HS-27A (cell line): ENCODE results near the gene RBM28.
"Not testable (repeated sequence)": the region's sequence is repeated elsewhere in the genome, so short reads cannot be mapped to it uniquely, and the experiment has no call there.

Experiments
- DNase-seq: peaks from one replicate; pipeline ENCODE4 v3.0.0-alpha.2; 2012; ENCODE audit warnings: low read depth, missing footprints

The RBM28 gene

GRCh38 chr7:128280451-128280850 lies 63.3 kb downstream of the RBM28 start:
- DNase-seq, result not testable (repeated sequence)

GRCh38 chr7:128279124-128279713 lies 64.5 kb downstream of the RBM28 start:
- DNase-seq, result no peak

DNA sequence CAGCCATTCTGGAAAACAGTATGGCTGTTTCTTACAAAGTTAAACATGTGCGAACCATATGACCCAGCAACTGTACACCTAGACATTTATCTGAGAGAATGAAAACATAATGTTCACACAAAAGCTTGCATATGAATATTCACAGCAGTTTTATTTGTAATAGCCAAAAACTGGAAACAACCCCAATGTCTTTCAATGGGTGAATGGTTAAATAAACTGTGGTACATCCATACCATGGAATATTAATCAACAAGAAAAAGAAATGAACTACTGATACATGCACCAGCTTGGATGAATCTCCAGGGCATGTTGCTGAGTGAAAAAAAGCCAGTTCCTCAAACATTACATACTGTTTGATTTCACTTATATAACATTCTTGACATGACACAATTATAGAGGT lies 65.3 kb downstream of the RBM28 start:
- DNase-seq, result no peak

- no peak for DNase-seq
These were observed 68.0 kb downstream of the RBM28 start for GRCh38 chr7:128275681-128276080.

- DNase-seq, result no peak
These were observed 68.7 kb downstream of the RBM28 start for GRCh38 chr7:128274884-128275603.

- DNase-seq, result no peak
These were observed 69.3 kb downstream of the RBM28 start for GRCh38 chr7:128274246-128274883.

- DNase-seq, result no peak
These were observed 71.7 kb downstream of the RBM28 start for GRCh38 chr7:128271942-128272481.

GRCh38 chr7:128271471-128271941 lies 72.2 kb downstream of the RBM28 start:
- no peak for DNase-seq

DNA sequence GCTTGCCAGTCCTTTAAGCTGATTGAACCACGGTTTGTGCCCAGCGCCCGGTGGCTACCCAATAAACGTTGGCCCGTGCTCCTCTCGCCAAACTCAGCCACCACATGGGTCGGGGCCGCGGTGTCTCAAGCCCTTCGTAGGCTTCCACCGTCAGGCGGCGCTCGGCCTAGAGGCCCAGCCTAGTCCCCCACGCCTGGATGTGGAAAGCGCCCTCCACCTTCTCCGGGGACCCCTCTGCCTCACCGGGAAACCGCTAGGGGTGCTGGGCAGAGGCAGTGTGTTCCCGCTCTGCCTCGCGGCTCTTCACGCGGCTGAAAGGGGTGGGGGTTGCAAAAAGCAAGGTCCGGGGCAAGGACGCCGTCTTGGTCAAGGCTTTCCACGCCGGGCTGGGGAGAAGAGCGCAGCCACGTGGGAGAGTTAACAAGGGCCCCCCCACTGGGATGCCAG lies 72.9 kb downstream of the RBM28 start:
- no peak for DNase-seq

DNA sequence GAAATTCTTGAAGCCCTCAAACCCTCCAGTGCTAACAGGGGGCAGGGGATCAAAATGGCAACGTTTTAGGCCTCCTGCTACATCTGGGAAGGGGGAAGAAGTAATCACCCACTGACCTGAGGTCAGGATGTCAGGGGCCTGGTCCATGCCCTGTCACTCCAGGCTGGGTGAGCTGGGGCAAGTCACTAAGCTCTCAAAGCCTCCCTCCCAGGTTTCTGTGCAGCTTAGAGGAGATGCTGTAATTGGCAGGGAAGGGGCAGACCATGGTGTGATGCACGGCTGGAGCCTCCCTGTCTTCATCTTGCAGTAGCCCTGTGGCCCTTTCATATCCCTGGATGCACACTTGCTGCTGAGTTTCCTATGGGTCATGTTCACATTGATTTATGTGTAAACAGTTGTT lies 75.5 kb downstream of the RBM28 start:
- DNase-seq, result no peak

DNA sequence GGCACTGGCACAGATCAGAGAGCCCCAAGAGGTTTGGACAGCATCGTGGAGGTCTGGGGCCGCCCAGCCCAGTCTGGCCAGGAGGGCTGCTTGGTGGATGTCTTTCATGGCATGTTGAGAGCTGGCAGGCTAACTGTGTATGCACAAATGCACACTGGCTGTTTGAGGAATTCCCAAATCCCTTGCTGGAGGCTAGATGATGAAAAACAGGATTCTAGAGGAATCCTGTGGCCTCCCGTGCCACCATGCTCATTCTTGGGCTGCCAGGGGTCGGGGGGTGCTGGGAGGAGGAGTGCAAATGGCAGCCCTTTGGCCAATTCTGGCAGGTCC lies 76.1 kb downstream of the RBM28 start:
- DNase-seq, result no peak

DNA sequence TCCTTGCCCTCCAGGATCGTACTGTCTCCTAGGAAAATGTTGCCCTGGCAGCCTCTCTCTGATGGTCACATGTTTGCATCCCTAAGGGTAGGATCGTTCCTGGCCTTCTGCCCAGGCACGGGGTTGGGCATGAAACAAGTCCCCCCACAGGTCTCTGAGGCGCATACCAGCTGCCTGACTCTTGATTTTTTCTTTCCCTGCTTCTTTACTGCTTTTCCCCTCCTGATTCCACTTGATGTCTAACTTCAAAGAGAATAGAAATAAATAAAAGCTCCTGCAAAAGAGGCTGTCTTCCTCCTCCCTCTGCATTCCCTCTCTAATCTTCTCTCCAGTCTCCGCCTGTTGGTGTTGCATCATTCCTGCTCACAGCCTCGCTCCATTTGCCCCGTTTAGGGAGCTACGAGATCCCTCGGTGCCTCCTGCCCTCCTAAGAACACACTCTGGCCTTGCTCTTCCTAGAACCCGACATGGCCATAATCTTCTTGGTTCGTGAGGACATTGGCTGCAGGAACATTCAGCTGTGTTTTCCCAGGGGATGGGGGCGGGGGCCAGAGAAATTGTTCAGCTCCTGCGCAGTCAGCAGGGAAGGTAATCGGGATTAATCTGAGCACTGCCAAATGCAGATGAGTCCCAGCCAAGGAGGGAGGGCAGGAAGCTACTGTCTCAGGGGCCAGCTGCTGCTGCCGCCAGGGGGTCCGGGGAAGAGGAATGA lies 76.7 kb downstream of the RBM28 start:
- peak; percentile 23 for DNase-seq

DNA sequence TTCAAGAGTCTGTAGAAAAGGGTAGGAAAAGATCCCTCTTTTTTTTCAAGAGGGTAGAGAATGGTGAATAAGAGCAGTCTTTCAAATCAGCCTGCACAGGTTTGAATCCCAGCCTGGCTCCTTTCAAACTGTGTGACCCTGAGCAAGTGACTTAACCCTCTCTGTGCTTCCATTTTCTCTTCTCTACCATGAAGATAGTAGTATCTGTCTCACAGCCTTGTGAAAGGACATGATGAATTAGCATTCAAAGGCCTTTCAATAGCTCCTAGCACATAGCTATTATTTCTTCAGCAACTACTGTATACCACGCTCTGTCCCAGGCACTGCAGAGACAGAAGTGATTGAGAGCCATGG lies 77.2 kb downstream of the RBM28 start:
- no peak for DNase-seq

DNA sequence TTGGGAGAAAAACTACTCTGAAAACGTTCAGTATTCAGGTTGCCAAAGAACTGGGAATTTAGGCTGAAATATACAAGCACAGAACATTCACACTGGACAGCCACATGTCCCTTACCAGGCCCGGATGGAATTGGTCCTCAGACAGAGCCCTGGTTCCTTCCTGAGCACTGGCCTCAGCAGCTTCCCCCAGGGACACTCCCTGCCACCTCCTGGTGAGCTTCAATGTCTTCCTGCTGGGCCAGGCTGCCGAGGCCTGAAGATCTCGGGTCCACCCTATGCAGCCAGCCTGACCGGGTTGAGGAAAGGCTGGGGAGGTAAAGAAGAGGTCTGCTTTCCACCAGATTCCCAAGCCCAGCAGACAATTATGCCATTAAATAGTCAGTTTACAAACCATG lies 77.8 kb downstream of the RBM28 start:
- DNase-seq, result no peak

GRCh38 chr7:128265156-128265905 lies 78.4 kb downstream of the RBM28 start:
- no peak for DNase-seq

DNA sequence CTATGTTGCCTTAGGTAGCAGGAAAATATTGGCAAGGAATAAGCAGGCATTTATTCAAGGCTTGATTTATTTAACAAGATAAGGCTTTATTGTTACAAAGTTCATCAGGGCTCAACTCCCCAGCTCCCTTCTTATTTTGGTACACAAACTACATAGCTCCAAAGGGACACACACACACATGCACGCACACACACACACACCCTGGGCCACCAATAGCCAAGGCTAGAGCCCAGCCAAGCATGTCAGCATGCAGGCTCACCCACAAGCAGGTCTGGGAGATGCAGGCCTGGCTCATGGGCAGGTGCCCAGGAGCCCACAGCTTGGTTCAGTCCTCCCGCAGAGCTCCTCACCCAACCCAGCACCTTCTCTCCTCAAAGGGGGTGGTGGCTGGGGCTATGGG lies 79.2 kb downstream of the RBM28 start:
- DNase-seq, result no peak

DNA sequence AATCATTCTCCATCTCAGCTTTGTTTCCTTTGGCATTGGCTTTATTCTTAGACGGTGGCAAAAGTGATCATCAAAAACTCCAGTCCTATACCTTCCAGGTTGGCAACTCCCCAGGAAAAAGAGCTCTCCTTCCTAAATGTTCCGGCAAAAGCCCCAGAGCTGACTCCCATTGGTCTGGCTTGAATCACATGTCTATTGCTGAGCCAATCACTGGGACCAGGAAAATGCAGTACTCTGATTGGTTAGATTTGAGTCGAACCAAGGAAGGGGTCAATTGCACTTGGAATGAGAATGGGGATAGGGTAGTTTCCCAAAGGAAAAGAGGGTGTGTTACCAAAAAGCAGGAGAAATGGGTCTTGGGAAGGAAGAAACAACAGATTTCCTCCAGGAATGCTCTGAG lies 80.3 kb downstream of the RBM28 start:
- no peak for DNase-seq

DNA sequence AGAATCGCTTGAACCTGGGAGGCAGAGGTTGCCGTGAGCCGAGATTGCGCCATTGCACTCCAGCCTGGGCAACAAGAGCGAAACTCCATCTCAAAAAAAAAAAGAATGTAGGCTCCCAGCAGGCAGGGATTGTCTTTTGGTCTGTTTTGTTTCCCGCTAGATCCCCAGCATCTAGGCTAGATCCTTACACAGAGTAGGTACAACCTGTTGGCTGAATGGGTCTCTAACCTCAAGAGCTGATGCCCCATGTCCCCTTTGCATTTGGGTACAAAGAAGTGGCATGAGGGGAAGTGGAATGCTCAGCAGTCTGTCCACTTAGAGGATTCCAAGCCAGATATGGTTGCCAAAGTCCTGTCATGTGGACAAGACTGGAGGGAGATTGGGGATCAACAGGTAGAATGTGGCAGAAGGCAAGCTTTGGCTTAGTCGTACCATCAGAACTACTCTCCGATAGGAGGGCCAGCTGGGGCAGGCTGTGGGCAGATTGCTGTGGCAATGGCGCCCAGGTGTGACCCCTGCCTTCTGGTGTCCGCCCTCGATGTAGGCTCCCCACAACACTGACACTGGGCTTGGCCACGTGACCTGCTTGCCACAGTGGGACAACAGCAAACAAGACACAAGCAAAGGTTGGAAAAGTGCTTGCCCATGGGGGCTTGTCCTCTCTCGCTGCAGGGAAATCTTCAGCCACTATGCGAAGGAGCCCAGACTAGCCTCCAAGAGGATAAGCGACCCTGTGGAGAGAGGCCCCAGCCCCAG lies 81.3 kb downstream of the RBM28 start:
- no peak for DNase-seq

- DNase-seq, result no peak
These were observed 83.5 kb downstream of the RBM28 start for GRCh38 chr7:128260069-128260795.
